Endothelial cell of umbilical vein (primary cell): ENCODE measurements around the gene MICAL3. TPM values are rescaled to one million over a fixed set of nuclear protein-coding genes. Genes with fewer than 3 reads are reported as not detected.
A peak's percentile ranks its signal among the peaks of the same experiment; 100 is the strongest.
"Not testable (repeated sequence)": the region's sequence is repeated elsewhere in the genome, so short reads cannot be mapped to it uniquely, and the experiment has no call there.

Experiments used
- BruUV-seq: library from RNA; stranded (reverse); fragments of 400-500 nt; replicated peaks from 2 replicates; lab custom pipeline; 2021; lab: Mats Ljungman, UMichigan
- CTCF ChIA-PET: fragments of 300-600, 350-600 bp; sonication (Branson Sonifier 250); formaldehyde crosslinking; loops from one replicate; lab custom pipeline; 2021; ENCODE audit warnings: antibody characterized with exemption, inconsistent platforms; lab: Charles Lee
- POLR2A ChIA-PET: fragments of 300-600, 350-600 bp; sonication (Branson Sonifier 250); formaldehyde crosslinking; loops from one replicate; lab custom pipeline; 2021; ENCODE audit warnings: antibody characterized with exemption, inconsistent platforms; lab: Charles Lee
- DNase-seq: peaks from one replicate; pipeline ENCODE4 v3.0.0-alpha.2; 2011; ENCODE audit warnings: low read depth, low spot score
- FAIRE-seq: peaks from 2 replicates; lab custom pipeline; 2011; peaks lifted over from hg19 to GRCh38; lab: Jason Lieb, UNC
- H2AFZ ChIP-seq: 2 replicates; pipeline ENCODE4 v1.6.0; 2012; ENCODE audit warnings: low read depth, low read length, control low read depth, inconsistent platforms
- H3K27ac ChIP-seq: 2 replicates; pipeline ENCODE4 v1.5.1; 2011; ENCODE audit warnings: low read depth, mild to moderate bottlenecking, control low read depth, low read length, moderate library complexity; ENCODE audit not compliant: insufficient read depth
- H3K27me3 ChIP-seq, 2 experiments: 2 replicates each; pipeline versions ENCODE4 v1.6.0 to v1.6.1; 2011; ENCODE audit warnings: low read length in 2 of 2, mixed read lengths in 1 of 2; ENCODE audit not compliant: control insufficient read depth in 2 of 2, insufficient read depth in 2 of 2
- H3K36me3 ChIP-seq, 2 experiments: 2 replicates in 1 of 2; 3 replicates in 1 of 2; pipeline ENCODE4 v1.5.1; 2011; ENCODE audit warnings: low read length in 2 of 2, mild to moderate bottlenecking in 1 of 2, moderate library complexity in 1 of 2; ENCODE audit not compliant: control insufficient read depth in 2 of 2, insufficient read depth in 2 of 2; ENCODE audit errors: extremely low read depth in 1 of 2
- H3K4me1 ChIP-seq: 3 replicates; pipeline ENCODE4 v1.5.1; 2011; ENCODE audit warnings: mild to moderate bottlenecking, low read length; ENCODE audit not compliant: control insufficient read depth, insufficient read depth; ENCODE audit errors: extremely low read depth
- H3K4me2 ChIP-seq: 2 replicates; pipeline ENCODE4 v1.6.1; 2011; ENCODE audit warnings: low read length, control low read depth, mixed read lengths; ENCODE audit not compliant: insufficient read depth
- H3K4me3 ChIP-seq, 3 experiments: fragments of 200-600 bp in 1 of 3; sonication (generic), shearing (Covaris generic) in 1 of 3; replicated peaks in 1 of 3; 2 replicates each; pipeline ENCODE4 v1.5.1; 2011 to 2016; ENCODE audit warnings: control low read depth in 3 of 3, low read length in 3 of 3, mild to moderate bottlenecking in 2 of 3, inconsistent platforms in 1 of 3, low read depth in 1 of 3, moderate library complexity in 1 of 3; ENCODE audit not compliant: insufficient read depth in 1 of 3
- H3K79me2 ChIP-seq: 2 replicates; pipeline ENCODE4 v1.6.0; 2012; ENCODE audit warnings: low read length, inconsistent platforms; ENCODE audit not compliant: control insufficient read depth, insufficient read depth
- H3K9ac ChIP-seq: replicated peaks from 2 replicates; pipeline ENCODE3; 2011; ENCODE audit warnings: low read length, control low read depth; ENCODE audit not compliant: insufficient read depth; ENCODE audit errors: extremely low read depth
- H3K9me1 ChIP-seq: replicated peaks from 3 replicates; pipeline ENCODE4 v1.6.0; 2011; ENCODE audit warnings: mild to moderate bottlenecking, low read length; ENCODE audit not compliant: control insufficient read depth, insufficient read depth; ENCODE audit errors: extremely low read depth
- H3K9me3 ChIP-seq: replicated peaks from 2 replicates; pipeline ENCODE4 v1.5.1; 2012; ENCODE audit warnings: low read length, inconsistent platforms; ENCODE audit not compliant: control insufficient read depth, insufficient read depth
- H4K20me1 ChIP-seq: replicated peaks from 2 replicates; pipeline ENCODE3; 2011; ENCODE audit warnings: mild to moderate bottlenecking, low read length; ENCODE audit not compliant: control insufficient read depth, insufficient read depth; ENCODE audit errors: extremely low read depth
- FOS ChIP-seq: IDR thresholded peaks from 2 replicates; pipeline ENCODE4 v1.6.1; 2011; ENCODE audit warnings: mild to moderate bottlenecking, low read length, moderate library complexity, borderline replicate concordance; ENCODE audit not compliant: insufficient read depth
- JUN ChIP-seq: IDR thresholded peaks from 2 replicates; pipeline ENCODE4 v1.6.1; 2011; ENCODE audit warnings: borderline replicate concordance, low read depth; ENCODE audit not compliant: insufficient read length, insufficient read depth
- MAX ChIP-seq: IDR thresholded peaks from 2 replicates; pipeline ENCODE4 v1.6.1; 2011; ENCODE audit not compliant: insufficient read depth, insufficient read length
- dilution Hi-C: fragments of 300-500 bp; cut with MboI; formaldehyde crosslinking; loops from one replicate; pipeline ENCODE4 v1.15.0; 2019; ENCODE audit warnings: low sequenced_read_pairs; ENCODE audit not compliant: extremely low pct_ligation_motif_present
- intact Hi-C: fragments of 100-400 bp; cut with micrococcal nuclease; formaldehyde crosslinking; loops from one replicate; pipeline ENCODE4 v1.10.0; 2022
- polyA plus RNA-seq, 4 experiments: library from polyadenylated mRNA; depleted of rRNA in 3 of 4; stranded (reverse) in 3 of 4; unstranded in 1 of 4; fragments of >200 nt; gene quantifications; 2 replicates each; pipeline versions ENCODE4 v1.2.1 to v1.2.3, GENCODE V29; 2011 to 2012; ENCODE audit warnings: missing spikeins in 1 of 4
- total RNA-seq: library from RNA; stranded (reverse); gene quantifications from 2 replicates; pipeline ENCODE4 v1.2.3, GENCODE V29; 2021

MICAL3 gene
- total and polyA plus RNA-seq, 2 donors (not counting 3 experiments of a cell fraction or from before 2014, with no cell fraction given), result 14.5 to 63.7 TPM

- FAIRE-seq, result no peak
These were observed 2.9 kb downstream of the MICAL3 start for GRCh38 chr22:18021431-18021830.

GRCh38 chr22:18020743-18021142 lies 3.6 kb downstream of the MICAL3 start:
- H3K27me3 ChIP-seq, result not testable (repeated sequence)

More at GRCh38 chr22:18021431-18021830, 2.9 kb downstream of the MICAL3 start:
- no peaks in the 10 kb centered on the region for H3K79me2 ChIP-seq
- peaks cover 13% of the 10 kb centered on the region for H3K4me1 ChIP-seq
- ChIA-PET POLR2A (no interaction called here), CTCF (interaction anchor here (0.9 to 2.2 kb wide), 4 partner anchors 9 to 191 kb away, joined by 3 to 11 read pairs (median 4); no protein-coding TSS in a partner anchor)
- H3K36me3 ChIP-seq, result no peaks in the 10 kb centered on the region
- H3K4me3 ChIP-seq, result no peak overlapping the region
- no peak overlapping the region for H3K27ac ChIP-seq
- H4K20me1 ChIP-seq, result no peaks in the 10 kb centered on the region
- no TSS peak for BruUV-seq
- no peaks in the 10 kb centered on the region for H3K9me1 ChIP-seq
- H2AFZ ChIP-seq, result no peak overlapping the region
- H3K27me3 ChIP-seq, result peaks cover 4 to 8% of the 10 kb centered on the region in 2 experiments
- H3K4me2 ChIP-seq, result no peak overlapping the region
- H3K9me3 ChIP-seq, result no peaks in the 10 kb centered on the region
- no peak for DNase-seq
- H3K9ac ChIP-seq, result no peak overlapping the region
- TF ChIP-seq JUN (no peak), MAX (no peak)
- dilution Hi-C loops (no loop called here), intact Hi-C loops (loop anchor here (5.0 kb wide), 1 partner anchor 134 kb away; no protein-coding TSS in a partner anchor)

More at GRCh38 chr22:18020743-18021142, 3.6 kb downstream of the MICAL3 start:
- H3K4me1 ChIP-seq, result peaks cover 13% of the 10 kb centered on the region
- H3K9me1 ChIP-seq, H3K9me3 ChIP-seq, BruUV-seq, POLR2A ChIA-PET, H3K9ac ChIP-seq, H4K20me1 ChIP-seq, H3K79me2 ChIP-seq, H3K4me3 ChIP-seq, H3K27ac ChIP-seq, H3K4me2 ChIP-seq, H2AFZ ChIP-seq, FAIRE-seq, H3K36me3 ChIP-seq, DNase-seq, dilution Hi-C loops: not testable (repeated sequence)
- intact Hi-C loops, result loop anchor here (5.0 kb wide), 1 partner anchor 133 kb away; no protein-coding TSS in a partner anchor
- TF ChIP-seq FOS (peak; percentile 40), JUN (peak; percentile 22)
- CTCF ChIA-PET, result interaction anchor here (1.0 to 2.2 kb wide), 2 partner anchors 8 to 55 kb away, joined by 3 to 11 read pairs; no protein-coding TSS in a partner anchor
